SK-N-SH (cell line): ENCODE results near the gene SMAD3. TPM values are rescaled to one million over a fixed set of nuclear protein-coding genes. Genes with fewer than 3 reads are reported as not detected.

Source experiments
- CTCF ChIA-PET: fragments of 300-600, 350-600 bp; formaldehyde crosslinking; extraction: SDS; loops from one replicate; lab custom pipeline; 2021; lab: Yijun Ruan, JAX
- POLR2A ChIA-PET: fragments of 350-600 bp; sonication (Branson Sonifier 250); formaldehyde crosslinking; extraction: SDS; loops from one replicate; lab custom pipeline; 2020; ENCODE audit warnings: antibody characterized with exemption, inconsistent platforms; lab: Yijun Ruan, JAX
- DNase-seq: peaks from one replicate; pipeline ENCODE4 v3.0.0; 2012
- H2AFZ ChIP-seq: fragments of 200-600 bp; sonication (generic); 2 replicates; pipeline ENCODE4 v1.8.1; 2016; ENCODE audit warnings: antibody characterized with exemption, mild to moderate bottlenecking, low read depth
- H3F3A ChIP-seq: fragments of 200-600 bp; sonication (generic); replicated peaks from 2 replicates; pipeline ENCODE3; 2016; ENCODE audit warnings: antibody characterized with exemption, mild to moderate bottlenecking; ENCODE audit not compliant: insufficient read depth
- H3K27ac ChIP-seq, 2 experiments: fragments of 200-500 bp in 1 of 2; fragments of 200-600 bp in 1 of 2; sonication (Bioruptor generic) in 1 of 2; sonication (generic), shearing (Covaris generic) in 1 of 2; 2 replicates each; pipeline versions ENCODE4 v1.5.1 to v1.6.1; 2014 to 2016; ENCODE audit warnings: low read depth in 2 of 2, inconsistent platforms in 1 of 2, low read length in 1 of 2, mild to moderate bottlenecking in 1 of 2, mixed read lengths in 1 of 2
- H3K27me3 ChIP-seq: fragments of 200-600 bp; sonication (generic), shearing (Covaris generic); 2 replicates; pipeline ENCODE4 v1.6.1; 2016; ENCODE audit warnings: mixed run types; ENCODE audit not compliant: insufficient read depth
- H3K36me3 ChIP-seq, 2 experiments: fragments of 200-500 bp in 1 of 2; fragments of 200-600 bp in 1 of 2; sonication (Bioruptor generic) in 1 of 2; sonication (generic) in 1 of 2; replicated peaks in 1 of 2; 2 replicates each; pipeline versions ENCODE3 to v1.5.1; 2014 to 2016; ENCODE audit warnings: low read length in 1 of 2, mild to moderate bottlenecking in 1 of 2; ENCODE audit not compliant: insufficient read depth in 2 of 2, control insufficient read depth in 1 of 2
- H3K4me1 ChIP-seq, 2 experiments: fragments of 200-500 bp in 1 of 2; fragments of 200-600 bp in 1 of 2; sonication (Bioruptor generic) in 1 of 2; sonication (generic), shearing (Covaris generic) in 1 of 2; 2 replicates each; pipeline versions ENCODE4 v1.5.1 to v1.6.1; 2014 to 2016; ENCODE audit warnings: low read depth in 1 of 2, low read length in 1 of 2, mixed run types in 1 of 2; ENCODE audit not compliant: insufficient read depth in 2 of 2, control insufficient read depth in 1 of 2
- H3K4me2 ChIP-seq: fragments of 200-600 bp; sonication (generic), shearing (Covaris generic); 2 replicates; pipeline ENCODE4 v1.6.1; 2017; ENCODE audit warnings: mixed run types
- H3K4me3 ChIP-seq, 2 experiments: fragments of 200-500 bp in 1 of 2; fragments of 200-600 bp in 1 of 2; sonication (Bioruptor generic) in 1 of 2; sonication (generic), shearing (Covaris generic) in 1 of 2; 2 replicates each; pipeline versions ENCODE4 v1.5.1 to v1.8.1; 2014 to 2016; ENCODE audit warnings: low read depth in 2 of 2, inconsistent platforms in 1 of 2, low read length in 1 of 2, mild to moderate bottlenecking in 1 of 2, mixed read lengths in 1 of 2, moderate library complexity in 1 of 2
- H3K79me2 ChIP-seq: fragments of 200-600 bp; sonication (generic); 2 replicates; pipeline ENCODE4 v1.8.1; 2017; ENCODE audit warnings: mild to moderate bottlenecking; ENCODE audit not compliant: insufficient read depth
- H3K9ac ChIP-seq: fragments of 200-600 bp; sonication (generic); 2 replicates; pipeline ENCODE4 v1.6.1; 2017; ENCODE audit warnings: mixed run types
- H3K9me2 ChIP-seq: fragments of 200-600 bp; sonication (generic); 2 replicates; pipeline ENCODE4 v1.6.1; 2017; ENCODE audit warnings: mixed run types
- H3K9me3 ChIP-seq: fragments of 200-600 bp; sonication (generic); 2 replicates; pipeline ENCODE4 v1.6.1; 2017; ENCODE audit warnings: mixed run types, mild to moderate bottlenecking, moderate library complexity
- H4K20me1 ChIP-seq: fragments of 200-600 bp; sonication (generic); 2 replicates; pipeline ENCODE4 v1.6.1; 2017; ENCODE audit warnings: mild to moderate bottlenecking, mixed run types; ENCODE audit not compliant: insufficient read depth
- ELF1 ChIP-seq: IDR thresholded peaks from 2 replicates; pipeline ENCODE4 v1.4.0; 2012
- EP300 ChIP-seq, 2 experiments: IDR thresholded peaks; 2 replicates each; pipeline versions ENCODE4 v1.4.0 to v1.6.1; 2012; ENCODE audit warnings: borderline replicate concordance in 1 of 2, low read depth in 1 of 2, low read length in 1 of 2
- EZH2phosphoT487 ChIP-seq: fragments of 200-600 bp; sonication (generic); IDR thresholded peaks from 2 replicates; pipeline ENCODE4 v1.6.1; 2017; ENCODE audit warnings: low read depth, mixed run types, mild to moderate bottlenecking, antibody characterized with exemption, moderate library complexity, borderline replicate concordance
- FOXJ3 ChIP-seq: sonication (generic); formaldehyde crosslinking; IDR thresholded peaks from 2 replicates; pipeline ENCODE4 v1.5.1; 2020; ENCODE audit warnings: mild to moderate bottlenecking, missing genetic modification reagents
- NFIC ChIP-seq: IDR thresholded peaks from 2 replicates; pipeline ENCODE4 v1.4.0; 2012; ENCODE audit warnings: borderline replicate concordance
- NRF1 ChIP-seq: IDR thresholded peaks from 2 replicates; pipeline ENCODE4 v1.6.1; 2012; ENCODE audit warnings: low read depth, mild to moderate bottlenecking, low read length
- RAD21 ChIP-seq: IDR thresholded peaks from 2 replicates; pipeline ENCODE4 v1.6.1; 2012; ENCODE audit warnings: mild to moderate bottlenecking, low read length
- RCOR1 ChIP-seq: fragments of 150-350 bp; IDR thresholded peaks from 2 replicates; pipeline ENCODE4 v1.6.1; 2017; ENCODE audit warnings: antibody characterized with exemption, low read length
- RFX5 ChIP-seq: IDR thresholded peaks from 2 replicates; pipeline ENCODE4 v1.6.1; 2012; ENCODE audit warnings: mild to moderate bottlenecking, improper control_type of control experiment, low read length
- RXRA ChIP-seq: IDR thresholded peaks from 2 replicates; pipeline ENCODE4 v1.4.0; 2012; ENCODE audit warnings: low read depth, mild to moderate bottlenecking, borderline replicate concordance
- SMC3 ChIP-seq: IDR thresholded peaks from 2 replicates; pipeline ENCODE4 v1.6.1; 2012; ENCODE audit warnings: low read depth, low read length, improper control_type of control experiment
- TEAD4 ChIP-seq: IDR thresholded peaks from 2 replicates; pipeline ENCODE4 v1.4.0; 2012; ENCODE audit warnings: mild to moderate bottlenecking, borderline replicate concordance; ENCODE audit not compliant: insufficient read depth
- WGBS: methylation state at CpG from one replicate; pipeline ENCODE4 v1.1.6; 2017; ENCODE audit warnings: low lambda C conversion rate; 5-methylcytosine and 5-hydroxymethylcytosine counted together
- polyA plus RNA-seq, 3 experiments: library from polyadenylated mRNA; depleted of rRNA; stranded (reverse); fragments of >200 nt; gene quantifications; 2 replicates each; pipeline ENCODE4 v1.2.3, GENCODE V29; 2012
- TF ChIP-seq, protein P1 (sequence below): fragments of 150-350 bp; IDR thresholded peaks from 2 replicates; pipeline ENCODE4 v1.6.1; 2016; ENCODE audit warnings: mild to moderate bottlenecking, low read depth, low read length
- TF ChIP-seq, protein P2 (sequence below): IDR thresholded peaks from 2 replicates; pipeline ENCODE4 v1.6.1; 2012; ENCODE audit warnings: mild to moderate bottlenecking, low read depth, low read length, moderate library complexity
- TF ChIP-seq, protein P3 (sequence below): IDR thresholded peaks from 2 replicates; pipeline ENCODE4 v1.4.0; 2012; ENCODE audit warnings: low read depth, borderline replicate concordance
- TF ChIP-seq, protein P4 (sequence below): IDR thresholded peaks from 2 replicates; pipeline ENCODE4; 2012
- TF ChIP-seq, protein P5 (sequence below): IDR thresholded peaks from 2 replicates; pipeline ENCODE4 v1.4.0; 2012; ENCODE audit warnings: low read depth

SMAD3 gene
- polyA plus RNA-seq, 1 of the 3 experiments (the other 2 are of a cell fraction) = 19.5 TPM

DNA sequence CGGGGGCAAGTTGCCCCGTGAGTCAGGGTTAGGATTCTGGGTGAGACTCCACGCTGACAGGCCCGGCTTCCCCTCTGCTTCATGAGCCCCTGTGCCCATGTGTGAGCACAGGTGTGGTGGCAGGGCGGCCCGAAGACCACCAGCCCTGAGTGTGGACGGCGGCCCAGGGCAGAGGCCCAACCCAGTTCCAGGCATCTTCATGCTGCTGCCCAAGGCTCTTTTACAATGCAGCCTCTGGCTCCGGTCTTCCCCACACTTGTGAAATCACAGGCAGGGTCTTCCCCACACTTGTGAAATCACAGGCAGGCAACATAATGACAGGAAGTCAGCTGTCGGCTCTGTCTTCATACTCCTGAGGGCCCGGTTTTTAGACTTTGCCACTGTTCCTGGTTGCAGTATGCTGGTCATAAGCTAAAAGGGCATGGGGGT, 110.3 kb downstream of the SMAD3 start:
- H3K27me3 ChIP-seq = no peaks in the 10 kb centered on the region
- no peaks in the 10 kb centered on the region for H3K9me3 ChIP-seq
- peaks cover 26% of the 10 kb centered on the region; the same call in 1 of the 2 replicates for H3K79me2 ChIP-seq
- peaks cover 3 to 6% of the 10 kb centered on the region in 2 experiments for H3K36me3 ChIP-seq
- ChIA-PET CTCF (interaction anchor here (1.0 to 1.5 kb wide), 2 partner anchors 13 to 229 kb away, joined by 3 read pairs; no protein-coding TSS in a partner anchor), POLR2A (interaction anchor here (0.9 kb wide), 1 partner anchor 13 kb away, joined by 3 read pairs; no protein-coding TSS in a partner anchor)
- H3K9ac ChIP-seq = no peak overlapping the region
- H3K4me2 ChIP-seq = no peak overlapping the region
- no peak overlapping the region; a peak in 1 of 4 replicates for H3K27ac ChIP-seq
- no peaks in the 10 kb centered on the region for H3K9me2 ChIP-seq
- no peak overlapping the region for H3K4me3 ChIP-seq
- DNase-seq = no peak
- H4K20me1 ChIP-seq = no peaks in the 10 kb centered on the region
- TF ChIP-seq, protein P1, sequence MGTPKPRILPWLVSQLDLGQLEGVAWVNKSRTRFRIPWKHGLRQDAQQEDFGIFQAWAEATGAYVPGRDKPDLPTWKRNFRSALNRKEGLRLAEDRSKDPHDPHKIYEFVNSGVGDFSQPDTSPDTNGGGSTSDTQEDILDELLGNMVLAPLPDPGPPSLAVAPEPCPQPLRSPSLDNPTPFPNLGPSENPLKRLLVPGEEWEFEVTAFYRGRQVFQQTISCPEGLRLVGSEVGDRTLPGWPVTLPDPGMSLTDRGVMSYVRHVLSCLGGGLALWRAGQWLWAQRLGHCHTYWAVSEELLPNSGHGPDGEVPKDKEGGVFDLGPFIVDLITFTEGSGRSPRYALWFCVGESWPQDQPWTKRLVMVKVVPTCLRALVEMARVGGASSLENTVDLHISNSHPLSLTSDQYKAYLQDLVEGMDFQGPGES = no peak
- no peak for TF ChIP-seq RAD21
- TF ChIP-seq, protein P2, sequence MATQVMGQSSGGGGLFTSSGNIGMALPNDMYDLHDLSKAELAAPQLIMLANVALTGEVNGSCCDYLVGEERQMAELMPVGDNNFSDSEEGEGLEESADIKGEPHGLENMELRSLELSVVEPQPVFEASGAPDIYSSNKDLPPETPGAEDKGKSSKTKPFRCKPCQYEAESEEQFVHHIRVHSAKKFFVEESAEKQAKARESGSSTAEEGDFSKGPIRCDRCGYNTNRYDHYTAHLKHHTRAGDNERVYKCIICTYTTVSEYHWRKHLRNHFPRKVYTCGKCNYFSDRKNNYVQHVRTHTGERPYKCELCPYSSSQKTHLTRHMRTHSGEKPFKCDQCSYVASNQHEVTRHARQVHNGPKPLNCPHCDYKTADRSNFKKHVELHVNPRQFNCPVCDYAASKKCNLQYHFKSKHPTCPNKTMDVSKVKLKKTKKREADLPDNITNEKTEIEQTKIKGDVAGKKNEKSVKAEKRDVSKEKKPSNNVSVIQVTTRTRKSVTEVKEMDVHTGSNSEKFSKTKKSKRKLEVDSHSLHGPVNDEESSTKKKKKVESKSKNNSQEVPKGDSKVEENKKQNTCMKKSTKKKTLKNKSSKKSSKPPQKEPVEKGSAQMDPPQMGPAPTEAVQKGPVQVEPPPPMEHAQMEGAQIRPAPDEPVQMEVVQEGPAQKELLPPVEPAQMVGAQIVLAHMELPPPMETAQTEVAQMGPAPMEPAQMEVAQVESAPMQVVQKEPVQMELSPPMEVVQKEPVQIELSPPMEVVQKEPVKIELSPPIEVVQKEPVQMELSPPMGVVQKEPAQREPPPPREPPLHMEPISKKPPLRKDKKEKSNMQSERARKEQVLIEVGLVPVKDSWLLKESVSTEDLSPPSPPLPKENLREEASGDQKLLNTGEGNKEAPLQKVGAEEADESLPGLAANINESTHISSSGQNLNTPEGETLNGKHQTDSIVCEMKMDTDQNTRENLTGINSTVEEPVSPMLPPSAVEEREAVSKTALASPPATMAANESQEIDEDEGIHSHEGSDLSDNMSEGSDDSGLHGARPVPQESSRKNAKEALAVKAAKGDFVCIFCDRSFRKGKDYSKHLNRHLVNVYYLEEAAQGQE = no peak
- no peak for TF ChIP-seq NRF1
- no peak for TF ChIP-seq SMC3
- no peak for TF ChIP-seq RCOR1
- no peak for TF ChIP-seq FOXJ3 (CRISPR knock-in tag)
- no peak for TF ChIP-seq RXRA
- no peak for TF ChIP-seq EP300 (IDR thresholded peaks at IDR 0.05; ENCODE audit: borderline replicate concordance in 1 of 2, low read depth in 1 of 2, low read length in 1 of 2)
- TF ChIP-seq RFX5 = no peak
- TF ChIP-seq, protein P3, sequence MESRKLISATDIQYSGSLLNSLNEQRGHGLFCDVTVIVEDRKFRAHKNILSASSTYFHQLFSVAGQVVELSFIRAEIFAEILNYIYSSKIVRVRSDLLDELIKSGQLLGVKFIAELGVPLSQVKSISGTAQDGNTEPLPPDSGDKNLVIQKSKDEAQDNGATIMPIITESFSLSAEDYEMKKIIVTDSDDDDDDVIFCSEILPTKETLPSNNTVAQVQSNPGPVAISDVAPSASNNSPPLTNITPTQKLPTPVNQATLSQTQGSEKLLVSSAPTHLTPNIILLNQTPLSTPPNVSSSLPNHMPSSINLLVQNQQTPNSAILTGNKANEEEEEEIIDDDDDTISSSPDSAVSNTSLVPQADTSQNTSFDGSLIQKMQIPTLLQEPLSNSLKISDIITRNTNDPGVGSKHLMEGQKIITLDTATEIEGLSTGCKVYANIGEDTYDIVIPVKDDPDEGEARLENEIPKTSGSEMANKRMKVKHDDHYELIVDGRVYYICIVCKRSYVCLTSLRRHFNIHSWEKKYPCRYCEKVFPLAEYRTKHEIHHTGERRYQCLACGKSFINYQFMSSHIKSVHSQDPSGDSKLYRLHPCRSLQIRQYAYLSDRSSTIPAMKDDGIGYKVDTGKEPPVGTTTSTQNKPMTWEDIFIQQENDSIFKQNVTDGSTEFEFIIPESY = no peak
- TF ChIP-seq, protein P4, sequence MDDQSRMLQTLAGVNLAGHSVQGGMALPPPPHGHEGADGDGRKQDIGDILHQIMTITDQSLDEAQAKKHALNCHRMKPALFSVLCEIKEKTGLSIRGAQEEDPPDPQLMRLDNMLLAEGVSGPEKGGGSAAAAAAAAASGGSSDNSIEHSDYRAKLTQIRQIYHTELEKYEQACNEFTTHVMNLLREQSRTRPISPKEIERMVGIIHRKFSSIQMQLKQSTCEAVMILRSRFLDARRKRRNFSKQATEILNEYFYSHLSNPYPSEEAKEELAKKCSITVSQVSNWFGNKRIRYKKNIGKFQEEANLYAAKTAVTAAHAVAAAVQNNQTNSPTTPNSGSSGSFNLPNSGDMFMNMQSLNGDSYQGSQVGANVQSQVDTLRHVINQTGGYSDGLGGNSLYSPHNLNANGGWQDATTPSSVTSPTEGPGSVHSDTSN = no peak
- no peak for TF ChIP-seq EZH2phosphoT487
- TF ChIP-seq, protein P5, sequence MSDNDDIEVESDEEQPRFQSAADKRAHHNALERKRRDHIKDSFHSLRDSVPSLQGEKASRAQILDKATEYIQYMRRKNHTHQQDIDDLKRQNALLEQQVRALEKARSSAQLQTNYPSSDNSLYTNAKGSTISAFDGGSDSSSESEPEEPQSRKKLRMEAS = no peak
- TF ChIP-seq NFIC = no peak
- TF ChIP-seq TEAD4 = no peak
- no peak for TF ChIP-seq ELF1
- TF ChIP-seq, all 33 proteins: peak for 0
- peaks cover 13% of the 10 kb centered on the region for H3F3A ChIP-seq
- WGBS = 74% methylated on average over 3 of the region's 11 CpGs
- no peak overlapping the region for H2AFZ ChIP-seq
- peaks cover 39 to 56% of the 10 kb centered on the region in 2 experiments; a peak in 3 of 4 replicates for H3K4me1 ChIP-seq
